ENCODE data around the gene POGZ. TPM values are rescaled to one million over a fixed set of nuclear protein-coding genes. Genes with fewer than 3 reads are reported as not detected.
A peak's percentile ranks its signal among the peaks of the same experiment; 100 is the strongest.

The POGZ gene
- total RNA-seq, 4 donors from 2014 or later: 14.1 to 20.2 (median 15.1) TPM

- H3K27me3 ChIP-seq: no peaks in the 10 kb centered on the region
- H3K4me1 ChIP-seq: no peaks in the 10 kb centered on the region
- intact Hi-C loops (cut with DNase I; ENCODE audit: low total_unique reads): no loop called here
- TF ChIP-seq, protein P1, sequence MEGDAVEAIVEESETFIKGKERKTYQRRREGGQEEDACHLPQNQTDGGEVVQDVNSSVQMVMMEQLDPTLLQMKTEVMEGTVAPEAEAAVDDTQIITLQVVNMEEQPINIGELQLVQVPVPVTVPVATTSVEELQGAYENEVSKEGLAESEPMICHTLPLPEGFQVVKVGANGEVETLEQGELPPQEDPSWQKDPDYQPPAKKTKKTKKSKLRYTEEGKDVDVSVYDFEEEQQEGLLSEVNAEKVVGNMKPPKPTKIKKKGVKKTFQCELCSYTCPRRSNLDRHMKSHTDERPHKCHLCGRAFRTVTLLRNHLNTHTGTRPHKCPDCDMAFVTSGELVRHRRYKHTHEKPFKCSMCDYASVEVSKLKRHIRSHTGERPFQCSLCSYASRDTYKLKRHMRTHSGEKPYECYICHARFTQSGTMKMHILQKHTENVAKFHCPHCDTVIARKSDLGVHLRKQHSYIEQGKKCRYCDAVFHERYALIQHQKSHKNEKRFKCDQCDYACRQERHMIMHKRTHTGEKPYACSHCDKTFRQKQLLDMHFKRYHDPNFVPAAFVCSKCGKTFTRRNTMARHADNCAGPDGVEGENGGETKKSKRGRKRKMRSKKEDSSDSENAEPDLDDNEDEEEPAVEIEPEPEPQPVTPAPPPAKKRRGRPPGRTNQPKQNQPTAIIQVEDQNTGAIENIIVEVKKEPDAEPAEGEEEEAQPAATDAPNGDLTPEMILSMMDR (IDR thresholded peaks at IDR 0.05 in 4 of 5, conservative IDR thresholded peaks at IDR 0.05 in 1 of 5): no peak
- TF ChIP-seq POLR2A (IDR thresholded peaks at IDR 0.05): no peak
- no peaks in the 10 kb centered on the region for H3K36me3 ChIP-seq
- ATAC-seq (no peak), DNase-seq (no peak)
- no peak overlapping the region for H3K27ac ChIP-seq
- H3K9me3 ChIP-seq: no peaks in the 10 kb centered on the region
- no peak overlapping the region for H3K4me3 ChIP-seq
- in situ Hi-C loops (cut with MboI; ENCODE audit: low sequenced_read_pairs in 4 of 4): no loop called here
These were observed 15.5 kb upstream of the POGZ start for GRCh38 chr1:151474745-151475144.

DNA sequence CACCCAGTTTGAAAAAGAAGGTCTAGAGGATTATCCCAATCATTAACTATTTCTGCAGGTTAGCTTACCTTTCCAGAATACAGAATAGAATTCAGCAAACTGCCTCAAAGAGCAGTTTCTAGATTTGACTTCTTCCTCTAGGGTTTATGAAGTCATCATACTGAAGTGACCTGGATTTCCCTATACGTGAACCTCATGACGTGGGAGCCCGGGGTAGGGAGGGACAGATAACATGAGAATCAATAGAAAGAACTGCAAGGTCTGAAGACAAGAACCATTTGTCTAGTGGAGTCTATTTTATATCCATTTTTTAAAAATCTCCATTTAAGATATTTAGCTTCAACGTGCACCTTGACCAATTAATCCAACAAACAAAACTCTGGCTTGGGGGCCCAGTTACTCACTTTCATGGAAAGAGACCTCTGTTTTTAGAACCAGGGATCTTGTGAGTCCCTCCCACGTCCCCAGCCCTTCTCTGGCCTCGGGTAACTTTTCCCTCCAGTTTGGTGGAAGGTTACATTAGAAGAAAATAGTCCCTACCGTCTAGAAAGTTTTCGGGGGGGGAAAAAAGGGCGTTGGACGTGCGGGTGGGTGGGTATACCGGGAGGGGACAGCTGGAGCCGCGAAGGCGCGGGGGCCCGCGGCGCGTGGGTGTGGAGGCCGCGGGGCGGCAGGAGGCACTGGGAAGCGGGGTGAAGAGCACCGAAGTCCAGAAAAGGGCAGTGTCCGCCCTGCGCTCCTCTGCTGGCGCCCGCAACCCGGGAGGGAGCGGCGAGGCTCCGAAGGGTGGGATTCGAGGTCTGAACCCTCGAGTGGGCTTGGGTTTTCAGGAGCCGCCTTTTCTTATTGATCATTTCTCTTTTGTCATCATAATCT, 13.8 kb upstream of the POGZ start:
- TF ChIP-seq, protein P1 (IDR thresholded peaks at IDR 0.05 in 4 of 5, conservative IDR thresholded peaks at IDR 0.05 in 1 of 5): no peak
- TF ChIP-seq POLR2A (IDR thresholded peaks at IDR 0.05): no peak
- in situ Hi-C loops (cut with MboI; ENCODE audit: low sequenced_read_pairs in 4 of 4): no loop called here
- no peaks in the 10 kb centered on the region for H3K9me3 ChIP-seq
- H3K4me1 ChIP-seq: no peaks in the 10 kb centered on the region
- intact Hi-C loops (cut with DNase I; ENCODE audit: low total_unique reads): loop anchor here (1.0 kb wide), 1 partner anchor 14 kb away; the partner anchor contains the start of gene POGZ
- ATAC-seq (peak in 1 of 2 donors; percentile 61), DNase-seq (no peak)
- H3K36me3 ChIP-seq: no peaks in the 10 kb centered on the region
- H3K27ac ChIP-seq: peak overlapping the region; percentile 28 to 70 (median 64)
- H3K27me3 ChIP-seq: no peaks in the 10 kb centered on the region
- peak overlapping the region; percentile 67 to 79 (median 73) for H3K4me3 ChIP-seq

DNA sequence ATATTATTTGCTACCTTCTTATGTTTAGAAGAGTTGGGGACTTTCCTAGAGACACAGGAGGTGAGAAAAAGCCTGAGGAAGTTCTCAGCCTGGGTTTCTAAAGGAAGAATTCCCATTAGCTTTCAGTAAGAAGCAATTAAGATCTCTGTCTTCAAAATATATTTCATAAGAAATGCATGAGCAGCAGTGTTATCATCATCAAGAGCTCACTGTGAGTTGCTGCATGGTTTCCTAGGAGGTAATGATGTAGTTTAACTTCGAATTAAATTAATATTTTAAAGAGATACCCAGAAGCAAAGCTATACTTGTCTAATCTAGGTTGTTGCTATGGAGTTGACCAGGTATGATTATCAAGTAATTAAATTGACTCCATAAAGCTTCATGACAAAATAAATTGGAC, 5.7 kb upstream of the POGZ start:
- H3K4me3 ChIP-seq: no peak overlapping the region
- H3K27ac ChIP-seq: no peak overlapping the region
- TF ChIP-seq, protein P1 (IDR thresholded peaks at IDR 0.05 in 4 of 5, conservative IDR thresholded peaks at IDR 0.05 in 1 of 5): no peak
- no peak for TF ChIP-seq POLR2A (IDR thresholded peaks at IDR 0.05)
- no peaks in the 10 kb centered on the region for H3K4me1 ChIP-seq
- H3K9me3 ChIP-seq: no peaks in the 10 kb centered on the region
- intact Hi-C loops (cut with DNase I; ENCODE audit: low total_unique reads): no loop called here
- DNase-seq: no peak
- ATAC-seq: no peak
- in situ Hi-C loops (cut with MboI; ENCODE audit: low sequenced_read_pairs in 4 of 4): loop anchor here in 1 of 4 donors (10.0 kb wide), 1 partner anchor 70 kb away; no protein-coding TSS in a partner anchor
- peaks cover 0 to 2% (median 0%) of the 10 kb centered on the region in 3 donors for H3K27me3 ChIP-seq
- H3K36me3 ChIP-seq: no peaks in the 10 kb centered on the region

GRCh38 chr1:151461694-151462093, 2.4 kb upstream of the POGZ start:
- peaks cover 8 to 9% of the 10 kb centered on the region in 2 donors for H3K4me1 ChIP-seq
- no peaks in the 10 kb centered on the region for H3K9me3 ChIP-seq
- H3K27ac ChIP-seq: no peak overlapping the region
- no peaks in the 10 kb centered on the region for H3K36me3 ChIP-seq
- no peak overlapping the region for H3K4me3 ChIP-seq
- peaks cover 0 to 2% (median 0%) of the 10 kb centered on the region in 3 donors for H3K27me3 ChIP-seq
- DNase-seq (no peak), ATAC-seq (no peak)
- in situ Hi-C loops (cut with MboI; ENCODE audit: low sequenced_read_pairs in 4 of 4): loop anchor here in 1 of 4 donors (10.0 kb wide), 1 partner anchor 73 kb away; no protein-coding TSS in a partner anchor
- intact Hi-C loops (cut with DNase I; ENCODE audit: low total_unique reads): no loop called here
- TF ChIP-seq, protein P1 (IDR thresholded peaks at IDR 0.05 in 4 of 5, conservative IDR thresholded peaks at IDR 0.05 in 1 of 5): no peak
- TF ChIP-seq POLR2A (IDR thresholded peaks at IDR 0.05): no peak

Measured in gastrocnemius medialis (tissue), 4 donors.